BJ (cell line): ENCODE measurements around the gene CLDN4. TPM values are rescaled to one million over a fixed set of nuclear protein-coding genes. Genes with fewer than 3 reads are reported as not detected.

Experiments
- CTCF ChIA-PET: fragments of 350-600 bp; formaldehyde crosslinking; extraction: SDS; loops from one replicate; lab custom pipeline; 2021; ENCODE audit warnings: antibody characterized with exemption, inconsistent platforms; lab: Yijun Ruan, JAX
- POLR2A ChIA-PET: fragments of 300-600 bp; sonication (Branson Sonifier 250); formaldehyde crosslinking; extraction: SDS; loops from one replicate; lab custom pipeline; 2021; ENCODE audit warnings: antibody characterized with exemption; lab: Charles Lee
- DNase-seq: peaks from one replicate; pipeline ENCODE4 v3.0.0-alpha.2; 2011; ENCODE audit warnings: low read depth
- H3K27me3 ChIP-seq: 2 replicates; pipeline ENCODE4 v1.6.0; 2011; ENCODE audit warnings: low read length; ENCODE audit not compliant: control insufficient read depth, insufficient read depth
- H3K36me3 ChIP-seq: 2 replicates; pipeline ENCODE4 v1.5.1; 2011; ENCODE audit warnings: low read length; ENCODE audit not compliant: control insufficient read depth, insufficient read depth
- H3K4me3 ChIP-seq: 2 replicates; pipeline ENCODE4 v1.5.1; 2011; ENCODE audit warnings: low read depth, mild to moderate bottlenecking, control low read depth, low read length
- CTCF ChIP-seq: IDR thresholded peaks from 2 replicates; pipeline ENCODE4 v1.5.1; 2011; ENCODE audit warnings: low read depth, mild to moderate bottlenecking, control low read depth, inconsistent platforms, low read length, moderate library complexity; ENCODE audit not compliant: insufficient read depth
- polyA plus RNA-seq: library from polyadenylated mRNA; depleted of rRNA; stranded (reverse); fragments of >200 nt; gene quantifications from 2 replicates; pipeline ENCODE4 v1.2.3, GENCODE V29; 2011

The CLDN4 gene
- polyA plus RNA-seq, 1 experiment = 0.18 TPM

GRCh38 chr7:73799282-73800141 is 31.3 kb upstream of the CLDN4 start:
- POLR2A ChIA-PET = no interaction called here
- no peak for TF ChIP-seq CTCF

GRCh38 chr7:73801577-73801976 is 29.2 kb upstream of the CLDN4 start:
- Histone ChIP-seq H3K27me3 (no peaks in the 10 kb centered on the region), H3K4me3 (no peak overlapping the region), H3K36me3 (no peaks in the 10 kb centered on the region)
- ChIA-PET POLR2A (no interaction called here), CTCF (no interaction called here)
- TF ChIP-seq CTCF = no peak
- DNase-seq = no peak

More at GRCh38 chr7:73799282-73800141, 31.3 kb upstream of the CLDN4 start:
- DNase-seq = no peak
- CTCF ChIA-PET = interaction anchor here (0.9 to 1.0 kb wide), 2 partner anchors 13 to 55 kb away, joined by 3 read pairs; no protein-coding TSS in a partner anchor
- Histone ChIP-seq H3K36me3 (no peaks in the 10 kb centered on the region), H3K4me3 (no peak overlapping the region), H3K27me3 (no peaks in the 10 kb centered on the region)

- no peak for DNase-seq
- H3K27me3 ChIP-seq = no peaks in the 10 kb centered on the region
- CTCF ChIA-PET = interaction anchor here (1.0 kb wide), 1 partner anchor 9 kb away, joined by 5 read pairs; no protein-coding TSS in a partner anchor
- no peak overlapping the region for H3K4me3 ChIP-seq
- TF ChIP-seq CTCF = no peak
- H3K36me3 ChIP-seq = no peaks in the 10 kb centered on the region
- POLR2A ChIA-PET = no interaction called here
Observed at GRCh38 chr7:73802459-73802858, 28.3 kb upstream of the CLDN4 start.

DNA sequence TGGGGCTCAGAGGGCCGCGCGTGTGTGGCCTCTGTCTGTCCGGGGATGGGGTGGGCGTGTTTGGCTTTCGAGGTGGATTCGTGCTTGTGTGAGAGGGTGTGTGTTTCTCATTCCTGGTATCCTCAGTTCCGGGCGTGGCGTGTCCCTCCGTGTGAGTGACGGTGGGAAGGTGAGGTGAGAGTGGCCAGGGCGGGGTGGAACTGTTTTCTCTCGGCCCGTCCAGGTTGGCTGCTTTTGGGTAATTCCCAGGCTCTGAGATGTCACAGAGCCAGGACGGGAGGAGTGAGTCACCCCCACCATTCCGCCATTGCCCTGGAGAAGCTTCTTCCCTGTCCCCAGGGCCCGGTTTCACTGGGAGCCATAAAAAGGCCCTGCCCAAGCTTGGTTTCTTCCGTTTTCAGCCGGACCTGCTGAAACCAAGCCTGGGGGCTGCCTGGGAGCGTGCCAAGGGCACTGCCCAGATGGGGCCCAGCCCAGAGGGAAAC is 21.3 kb upstream of the CLDN4 start:
- H3K27me3 ChIP-seq = no peaks in the 10 kb centered on the region
- ChIA-PET POLR2A (no interaction called here), CTCF (interaction anchor here (0.8 to 4.4 kb wide), 3 partner anchors 9 to 84 kb away, joined by 3 to 58 read pairs (median 4); no protein-coding TSS in a partner anchor)
- no peak for DNase-seq
- TF ChIP-seq CTCF = no peak
- no peaks in the 10 kb centered on the region for H3K36me3 ChIP-seq
- no peak overlapping the region for H3K4me3 ChIP-seq

- DNase-seq = no peak
- Histone ChIP-seq H3K4me3 (no peak overlapping the region), H3K36me3 (no peaks in the 10 kb centered on the region), H3K27me3 (no peaks in the 10 kb centered on the region)
- ChIA-PET POLR2A (no interaction called here), CTCF (interaction anchor here (0.7 to 4.4 kb wide), 15 partner anchors 10 to 584 kb away, joined by 3 to 58 read pairs (median 5); partner anchors contain the start of gene METTL27)
- no peak for TF ChIP-seq CTCF
Observed at GRCh38 chr7:73810998-73811360, 19.8 kb upstream of the CLDN4 start.
